ENCODE results near the gene LRBA. TPM values are rescaled to one million over a fixed set of nuclear protein-coding genes. Genes with fewer than 3 reads are reported as not detected.

LRBA gene
- total RNA-seq, 1 experiment from 2014 or later, result 69.1 TPM

- Mint-ChIP-seq H3K4me3 (peak overlapping the region; percentile 96), H3K36me3 (peaks cover 17% of the 10 kb centered on the region), H3K27me3 (ENCODE audit: low read depth) (no peaks in the 10 kb centered on the region), H3K9me3 (no peaks in the 10 kb centered on the region), H3K4me1 (peaks cover 22% of the 10 kb centered on the region), H3K27ac (no peak overlapping the region)
- CTCF ChIA-PET, result interaction anchor here (0.6 kb wide), 1 partner anchor 520 kb away, joined by 4 read pairs; no protein-coding TSS in a partner anchor
- DNase-seq (ENCODE audit: low spot score) (no peak), ATAC-seq (no peak)
- POLR2A ChIA-PET, result no interaction called here
- TF ChIP-seq EMX1 (CRISPR knock-in tag; IDR thresholded peaks at IDR 0.05) (no peak), CTCF (IDR thresholded peaks at IDR 0.05) (no peak), ESRRA (CRISPR knock-in tag; IDR thresholded peaks at IDR 0.05; ENCODE audit: borderline replicate concordance) (no peak), GRHL2 (CRISPR knock-in tag; IDR thresholded peaks at IDR 0.05; ENCODE audit: insufficient replicate concordance, severe bottlenecking) (no peak), FOXK1 (CRISPR knock-in tag; IDR thresholded peaks at IDR 0.05) (no peak), TCF7 (CRISPR knock-in tag; IDR thresholded peaks at IDR 0.05; ENCODE audit: low read depth) (no peak), ZNF416 (CRISPR knock-in tag; IDR thresholded peaks at IDR 0.05) (no peak), FOXJ3 (CRISPR knock-in tag; IDR thresholded peaks at IDR 0.05; ENCODE audit: borderline replicate concordance) (no peak), ZNF423 (CRISPR knock-in tag; IDR thresholded peaks at IDR 0.05) (no peak), NR3C1 (CRISPR knock-in tag; conservative IDR thresholded peaks at IDR 0.05; ENCODE audit: low read depth) (no peak), ZNF232 (CRISPR knock-in tag; IDR thresholded peaks at IDR 0.05) (no peak), STAT6 (CRISPR knock-in tag; conservative IDR thresholded peaks at IDR 0.05; ENCODE audit: low read depth) (no peak), NFATC4 (CRISPR knock-in tag; IDR thresholded peaks at IDR 0.05) (no peak)
- TF ChIP-seq, protein P1, sequence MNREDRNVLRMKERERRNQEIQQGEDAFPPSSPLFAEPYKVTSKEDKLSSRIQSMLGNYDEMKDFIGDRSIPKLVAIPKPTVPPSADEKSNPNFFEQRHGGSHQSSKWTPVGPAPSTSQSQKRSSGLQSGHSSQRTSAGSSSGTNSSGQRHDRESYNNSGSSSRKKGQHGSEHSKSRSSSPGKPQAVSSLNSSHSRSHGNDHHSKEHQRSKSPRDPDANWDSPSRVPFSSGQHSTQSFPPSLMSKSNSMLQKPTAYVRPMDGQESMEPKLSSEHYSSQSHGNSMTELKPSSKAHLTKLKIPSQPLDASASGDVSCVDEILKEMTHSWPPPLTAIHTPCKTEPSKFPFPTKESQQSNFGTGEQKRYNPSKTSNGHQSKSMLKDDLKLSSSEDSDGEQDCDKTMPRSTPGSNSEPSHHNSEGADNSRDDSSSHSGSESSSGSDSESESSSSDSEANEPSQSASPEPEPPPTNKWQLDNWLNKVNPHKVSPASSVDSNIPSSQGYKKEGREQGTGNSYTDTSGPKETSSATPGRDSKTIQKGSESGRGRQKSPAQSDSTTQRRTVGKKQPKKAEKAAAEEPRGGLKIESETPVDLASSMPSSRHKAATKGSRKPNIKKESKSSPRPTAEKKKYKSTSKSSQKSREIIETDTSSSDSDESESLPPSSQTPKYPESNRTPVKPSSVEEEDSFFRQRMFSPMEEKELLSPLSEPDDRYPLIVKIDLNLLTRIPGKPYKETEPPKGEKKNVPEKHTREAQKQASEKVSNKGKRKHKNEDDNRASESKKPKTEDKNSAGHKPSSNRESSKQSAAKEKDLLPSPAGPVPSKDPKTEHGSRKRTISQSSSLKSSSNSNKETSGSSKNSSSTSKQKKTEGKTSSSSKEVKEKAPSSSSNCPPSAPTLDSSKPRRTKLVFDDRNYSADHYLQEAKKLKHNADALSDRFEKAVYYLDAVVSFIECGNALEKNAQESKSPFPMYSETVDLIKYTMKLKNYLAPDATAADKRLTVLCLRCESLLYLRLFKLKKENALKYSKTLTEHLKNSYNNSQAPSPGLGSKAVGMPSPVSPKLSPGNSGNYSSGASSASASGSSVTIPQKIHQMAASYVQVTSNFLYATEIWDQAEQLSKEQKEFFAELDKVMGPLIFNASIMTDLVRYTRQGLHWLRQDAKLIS (CRISPR knock-in tag; IDR thresholded peaks at IDR 0.05; ENCODE audit: borderline replicate concordance), result no peak
- TF ChIP-seq, protein P2, sequence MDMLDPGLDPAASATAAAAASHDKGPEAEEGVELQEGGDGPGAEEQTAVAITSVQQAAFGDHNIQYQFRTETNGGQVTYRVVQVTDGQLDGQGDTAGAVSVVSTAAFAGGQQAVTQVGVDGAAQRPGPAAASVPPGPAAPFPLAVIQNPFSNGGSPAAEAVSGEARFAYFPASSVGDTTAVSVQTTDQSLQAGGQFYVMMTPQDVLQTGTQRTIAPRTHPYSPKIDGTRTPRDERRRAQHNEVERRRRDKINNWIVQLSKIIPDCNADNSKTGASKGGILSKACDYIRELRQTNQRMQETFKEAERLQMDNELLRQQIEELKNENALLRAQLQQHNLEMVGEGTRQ (CRISPR knock-in tag; IDR thresholded peaks at IDR 0.05), result no peak
- TF ChIP-seq, protein P3, sequence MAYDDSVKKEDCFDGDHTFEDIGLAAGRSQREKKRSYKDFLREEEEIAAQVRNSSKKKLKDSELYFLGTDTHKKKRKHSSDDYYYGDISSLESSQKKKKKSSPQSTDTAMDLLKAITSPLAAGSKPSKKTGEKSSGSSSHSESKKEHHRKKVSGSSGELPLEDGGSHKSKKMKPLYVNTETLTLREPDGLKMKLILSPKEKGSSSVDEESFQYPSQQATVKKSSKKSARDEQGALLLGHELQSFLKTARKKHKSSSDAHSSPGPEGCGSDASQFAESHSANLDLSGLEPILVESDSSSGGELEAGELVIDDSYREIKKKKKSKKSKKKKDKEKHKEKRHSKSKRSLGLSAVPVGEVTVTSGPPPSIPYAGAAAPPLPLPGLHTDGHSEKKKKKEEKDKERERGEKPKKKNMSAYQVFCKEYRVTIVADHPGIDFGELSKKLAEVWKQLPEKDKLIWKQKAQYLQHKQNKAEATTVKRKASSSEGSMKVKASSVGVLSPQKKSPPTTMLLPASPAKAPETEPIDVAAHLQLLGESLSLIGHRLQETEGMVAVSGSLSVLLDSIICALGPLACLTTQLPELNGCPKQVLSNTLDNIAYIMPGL (CRISPR knock-in tag; IDR thresholded peaks at IDR 0.05), result no peak
- TF ChIP-seq, protein P4, sequence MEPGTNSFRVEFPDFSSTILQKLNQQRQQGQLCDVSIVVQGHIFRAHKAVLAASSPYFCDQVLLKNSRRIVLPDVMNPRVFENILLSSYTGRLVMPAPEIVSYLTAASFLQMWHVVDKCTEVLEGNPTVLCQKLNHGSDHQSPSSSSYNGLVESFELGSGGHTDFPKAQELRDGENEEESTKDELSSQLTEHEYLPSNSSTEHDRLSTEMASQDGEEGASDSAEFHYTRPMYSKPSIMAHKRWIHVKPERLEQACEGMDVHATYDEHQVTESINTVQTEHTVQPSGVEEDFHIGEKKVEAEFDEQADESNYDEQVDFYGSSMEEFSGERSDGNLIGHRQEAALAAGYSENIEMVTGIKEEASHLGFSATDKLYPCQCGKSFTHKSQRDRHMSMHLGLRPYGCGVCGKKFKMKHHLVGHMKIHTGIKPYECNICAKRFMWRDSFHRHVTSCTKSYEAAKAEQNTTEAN (CRISPR knock-in tag; IDR thresholded peaks at IDR 0.05), result no peak
Measured at GRCh38 chr4:151013491-151013890, 1.6 kb downstream of the LRBA start.
